Measurements from ENCODE around the gene IDE.
"Not testable (repeated sequence)": the region's sequence is repeated elsewhere in the genome, so short reads cannot be mapped to it uniquely, and the experiment has no call there.

Gene IDE

GRCh38 chr10:92483539-92483938 lies 90.4 kb downstream of the IDE start:
- DNase-seq, result no peak

DNA sequence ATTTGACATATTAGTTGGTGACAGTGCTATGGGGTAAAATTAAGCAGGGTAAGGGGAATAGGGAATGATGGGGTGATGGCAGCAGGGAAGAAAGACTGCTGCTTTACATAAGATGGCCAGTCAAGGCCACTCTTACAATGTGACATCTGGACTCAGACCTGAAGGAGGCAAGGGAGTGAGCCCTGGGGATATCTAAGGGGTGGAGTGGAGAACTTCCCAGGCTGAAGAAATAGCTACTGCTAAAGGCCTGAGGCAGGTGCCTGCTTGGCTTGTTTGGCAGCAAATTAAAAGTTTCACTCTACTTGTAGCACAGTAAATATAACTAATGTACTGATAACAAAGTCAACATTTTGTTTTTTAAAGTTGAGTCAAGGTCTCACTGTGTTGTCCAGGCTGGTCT lies 93.5 kb downstream of the IDE start:
- no peak for DNase-seq

DNA sequence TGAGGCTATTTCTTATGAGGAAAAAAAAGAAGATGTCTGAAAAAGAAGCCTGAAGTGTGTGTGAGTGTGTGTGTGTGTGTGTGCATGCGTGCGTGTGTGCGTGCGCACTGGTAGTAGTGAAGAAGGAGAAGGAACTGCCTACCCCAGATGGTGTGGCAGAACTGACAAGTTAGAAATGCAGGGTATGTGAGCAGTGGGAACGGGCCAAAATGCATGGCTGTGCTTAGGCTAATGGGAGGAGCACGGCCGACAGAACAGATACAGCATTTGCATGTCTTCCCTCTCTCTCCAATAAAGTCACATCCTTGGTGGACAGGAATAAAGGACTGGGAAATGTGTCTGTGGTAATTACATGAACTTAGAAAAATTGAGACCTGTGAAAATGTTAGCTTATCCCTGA lies 94.3 kb downstream of the IDE start:
- DNase-seq, result no peak

DNA sequence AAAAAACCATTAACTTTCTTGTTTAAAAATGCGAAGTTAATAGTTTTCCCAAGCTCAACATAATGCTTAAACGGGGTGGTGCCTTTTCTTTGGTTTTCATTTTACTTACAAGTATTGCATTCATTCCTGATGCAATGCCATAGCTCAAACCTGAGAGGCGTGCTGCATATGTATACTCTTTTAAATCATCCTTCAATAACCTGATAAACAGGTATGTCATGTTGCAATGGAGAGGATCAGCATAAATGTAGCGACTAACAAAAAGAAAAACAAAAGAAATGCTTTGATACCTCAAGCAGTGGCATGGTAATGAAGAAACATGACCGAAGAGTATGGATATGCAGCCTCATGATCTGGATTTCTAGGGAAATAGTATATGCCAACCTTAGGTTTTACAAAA lies 95.4 kb downstream of the IDE start:
- DNase-seq, result no peak

- DNase-seq, result no peak
Measured at GRCh38 chr10:92475357-92475868, 98.5 kb downstream of the IDE start.

- DNase-seq, result no peak
Measured at GRCh38 chr10:92470026-92470425, 103.9 kb downstream of the IDE start.

GRCh38 chr10:92464364-92464763 lies 109.5 kb downstream of the IDE start:
- DNase-seq, result no peak

DNA sequence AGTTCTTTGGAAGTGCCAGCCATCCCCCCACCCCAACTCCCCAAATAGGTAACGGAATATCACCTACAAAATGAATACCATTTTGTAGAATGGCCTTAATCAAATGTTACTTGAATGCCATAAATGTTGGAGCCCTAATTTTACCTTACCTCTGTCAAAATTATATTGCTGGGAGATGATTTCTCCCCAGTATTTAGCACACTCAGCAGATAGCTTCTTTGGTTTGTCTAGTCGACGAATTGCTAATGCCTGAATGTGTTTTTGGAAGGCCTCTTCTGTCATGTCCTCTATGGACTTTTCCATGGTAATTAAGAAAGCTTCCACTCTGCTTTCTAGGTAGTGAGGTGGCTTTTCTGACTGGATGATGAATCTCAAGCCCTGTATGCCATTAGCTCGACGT lies 110.3 kb downstream of the IDE start:
- DNase-seq, result no peak

DNA sequence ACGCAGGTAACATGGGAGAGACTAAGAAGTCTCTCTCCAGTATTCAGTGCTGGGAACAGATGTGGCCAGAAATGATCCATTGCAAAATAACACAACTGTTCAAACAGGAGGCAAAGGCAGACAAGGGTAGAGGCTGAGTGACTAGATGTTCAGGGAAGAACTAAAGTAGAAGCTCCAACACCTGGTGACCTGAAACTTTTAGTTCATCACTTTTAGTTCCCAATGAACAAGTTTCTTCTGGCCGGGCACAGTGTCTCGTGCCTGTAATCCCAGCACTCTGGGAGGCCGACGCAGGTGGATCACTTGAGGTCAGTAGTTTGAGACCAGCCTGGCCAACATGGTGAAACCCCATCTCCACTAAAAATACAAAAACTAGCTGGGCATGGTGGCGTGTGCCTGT lies 118.9 kb downstream of the IDE start:
- DNase-seq, result not testable (repeated sequence)

- no peak for DNase-seq
Measured at GRCh38 chr10:92452313-92452712, 121.6 kb downstream of the IDE start.

DNA sequence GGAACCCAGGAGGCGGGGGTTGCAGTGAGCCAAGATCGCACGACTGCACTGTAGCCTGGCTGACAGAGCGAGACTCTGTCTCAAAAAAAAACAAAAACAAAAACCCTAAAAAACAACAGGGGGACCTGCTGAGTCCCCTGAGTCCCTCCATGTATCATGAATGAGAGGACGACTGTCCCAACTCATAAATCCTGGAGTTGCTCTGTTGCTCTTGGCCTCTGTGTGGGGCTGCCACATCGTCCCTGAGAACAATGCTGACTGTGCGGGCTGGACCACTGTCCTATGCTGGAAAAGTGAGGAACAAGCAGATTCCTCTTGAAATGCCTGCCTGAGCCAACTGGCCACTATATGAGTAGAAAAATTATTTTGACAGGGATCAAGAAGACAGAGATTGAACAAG lies 122.5 kb downstream of the IDE start:
- no peak for DNase-seq

DNA sequence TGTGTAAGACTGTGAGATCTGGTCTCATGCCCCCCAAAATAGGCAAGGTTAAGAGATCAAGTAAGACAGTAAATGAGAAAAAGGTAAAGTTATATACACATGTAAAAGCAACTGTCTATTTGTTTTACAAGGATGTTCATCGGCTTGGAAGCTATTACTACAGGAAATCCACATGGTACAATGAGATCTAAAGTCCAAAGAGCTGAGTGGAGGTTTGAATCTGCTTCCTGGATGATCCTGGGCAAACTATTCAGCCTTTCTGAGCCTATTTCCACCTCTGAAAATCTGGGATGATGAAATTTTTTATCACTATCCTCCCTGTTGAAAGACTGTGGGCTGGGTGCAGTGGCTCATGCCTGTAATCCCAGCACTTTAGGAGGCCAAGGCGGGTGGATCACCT lies 123.0 kb downstream of the IDE start:
- DNase-seq, result no peak

DNA sequence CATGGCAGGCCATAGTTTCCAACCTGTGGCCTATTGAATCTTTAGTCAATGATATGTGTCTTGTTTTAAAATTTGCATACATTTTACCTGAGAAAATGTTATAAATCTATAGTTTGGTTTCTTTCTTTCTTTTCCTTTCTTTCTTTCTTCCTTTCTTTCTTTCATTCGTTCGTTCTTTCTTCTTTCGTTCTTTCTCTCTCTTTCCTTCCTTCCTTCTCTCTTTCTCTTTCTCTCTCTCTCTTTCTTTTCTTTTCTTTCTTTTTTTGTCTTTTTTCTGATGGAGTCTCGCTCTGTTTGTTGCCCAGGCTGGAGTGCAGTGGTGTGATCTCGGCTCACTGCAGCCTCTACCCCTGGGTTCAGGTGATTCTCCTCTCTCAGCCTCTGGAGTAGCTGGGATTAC lies 133.3 kb downstream of the IDE start:
- no peak for DNase-seq

DNA sequence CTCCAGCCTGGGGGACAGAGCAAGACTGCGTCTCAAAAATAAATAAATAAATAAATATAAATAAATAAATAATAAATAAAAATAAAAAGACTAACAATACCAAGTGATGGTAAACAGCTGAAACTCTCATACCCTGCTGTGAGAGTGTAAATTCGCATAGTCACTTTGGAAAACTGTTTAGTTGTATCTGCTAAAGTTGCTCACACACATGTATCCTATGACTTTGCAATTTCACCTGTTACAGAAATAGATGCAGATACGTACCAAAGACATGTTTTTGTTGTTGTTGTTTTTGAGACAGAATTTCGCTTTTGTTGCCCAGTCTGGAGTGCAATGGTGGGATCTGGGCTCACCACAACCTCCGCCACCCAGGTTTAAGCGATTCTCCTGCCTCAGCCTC lies 135.7 kb downstream of the IDE start:
- no peak for DNase-seq

- no peak for DNase-seq
Measured at GRCh38 chr10:92436611-92437010, 137.3 kb downstream of the IDE start.

- not testable (repeated sequence) for DNase-seq
Measured at GRCh38 chr10:92436065-92436464, 137.8 kb downstream of the IDE start.

- no peak for DNase-seq
Measured at GRCh38 chr10:92434385-92434784, 139.5 kb downstream of the IDE start.

- DNase-seq, result no peak
Measured at GRCh38 chr10:92432596-92432995, 141.3 kb downstream of the IDE start.

- no peak for DNase-seq
Measured at GRCh38 chr10:92430103-92430502, 143.8 kb downstream of the IDE start.

DNA sequence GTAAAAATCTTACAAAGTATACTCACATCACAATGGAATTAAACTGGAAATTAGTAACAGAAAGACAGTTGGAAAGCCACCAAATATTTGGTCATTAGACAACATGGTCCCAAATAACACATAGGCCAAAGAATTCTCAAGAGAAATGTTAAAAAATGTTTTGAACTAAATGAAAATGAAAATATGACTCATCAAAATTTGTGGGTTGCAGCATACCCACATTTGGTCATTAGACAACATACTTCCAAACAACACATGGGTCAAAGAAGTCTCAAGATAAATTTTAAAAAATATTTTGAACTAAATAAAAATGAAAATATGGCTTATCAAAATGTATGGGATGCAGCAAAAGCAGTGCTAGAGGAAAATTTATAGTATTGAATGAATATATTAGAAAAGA lies 152.3 kb downstream of the IDE start:
- no peak for DNase-seq

DNA sequence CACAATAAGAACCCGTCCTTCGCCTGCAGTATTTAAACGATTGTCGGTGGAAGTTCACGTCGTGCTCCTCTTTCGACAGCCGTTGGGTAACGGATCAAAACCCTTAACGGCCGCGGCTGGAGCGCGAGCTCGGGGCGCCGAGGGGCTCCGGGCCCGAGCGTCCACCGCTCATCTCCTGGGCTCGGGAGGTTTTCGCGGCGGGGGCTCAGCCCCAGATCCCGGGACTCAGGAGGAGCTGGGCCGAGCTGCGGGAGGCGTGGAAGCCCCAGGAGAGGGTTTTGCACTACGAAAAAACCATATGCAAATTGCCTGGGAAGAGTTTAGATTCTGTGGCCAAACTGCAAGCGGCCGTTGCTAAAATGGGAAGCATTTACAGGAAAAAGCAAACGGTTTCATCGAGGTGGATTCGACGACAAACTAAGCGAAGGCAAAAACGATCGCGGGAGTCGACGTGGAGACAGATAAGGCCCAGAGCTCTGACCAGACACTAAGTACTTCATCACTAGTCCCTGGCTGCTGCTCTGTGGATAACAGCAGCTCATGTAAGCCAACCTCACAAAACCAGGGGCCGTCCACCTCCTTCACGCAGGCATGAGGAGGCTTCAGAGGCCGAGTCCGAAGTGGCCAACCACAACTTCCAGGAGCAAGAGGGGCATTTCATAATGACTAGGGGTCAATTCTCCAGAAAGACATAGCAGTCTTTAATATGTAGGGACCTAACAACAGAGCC lies 153.2 kb downstream of the IDE start:
- DNase-seq, result no peak

GRCh38 chr10:92419740-92420545 lies 153.9 kb downstream of the IDE start:
- no peak for DNase-seq

GRCh38 chr10:92418891-92419290 lies 155.0 kb downstream of the IDE start:
- no peak for DNase-seq

- DNase-seq, result no peak
Measured at GRCh38 chr10:92418221-92418620, 155.7 kb downstream of the IDE start.
